OCI-LY1 (cell line): ENCODE data around the gene PHLPP1.
A peak's percentile ranks its signal among the peaks of the same experiment; 100 is the strongest.

Experiments used
- H2AFZ ChIP-seq: fragments of 200-600 bp; sonication (generic), shearing (Covaris generic); 2 replicates; pipeline ENCODE4 v1.6.0; 2014; ENCODE audit warnings: antibody characterized with exemption, mild to moderate bottlenecking, low read length
- H3F3A ChIP-seq: fragments of 200-600 bp; sonication (generic), shearing (Covaris generic); 2 replicates; pipeline ENCODE4 v1.6.0; 2014; ENCODE audit warnings: mild to moderate bottlenecking, antibody characterized with exemption, low read length, moderate library complexity; ENCODE audit not compliant: insufficient read depth
- H3K27ac ChIP-seq: fragments of 200-600 bp; sonication (generic); 2 replicates; pipeline ENCODE4 v1.5.1; 2014; ENCODE audit warnings: low read length, mixed run types, mild to moderate bottlenecking, low read depth; ENCODE audit not compliant: poor library complexity, severe bottlenecking
- H3K27me3 ChIP-seq: fragments of 200-600 bp; sonication (generic); 2 replicates; pipeline ENCODE4 v1.6.0; 2014; ENCODE audit warnings: antibody characterized with exemption, mild to moderate bottlenecking, low read length, moderate library complexity; ENCODE audit not compliant: insufficient read depth
- H3K36me3 ChIP-seq: fragments of 200-600 bp; sonication (generic); 2 replicates; pipeline ENCODE4 v1.6.1; 2014; ENCODE audit warnings: mild to moderate bottlenecking, antibody characterized with exemption, low read length, moderate library complexity, mixed read lengths; ENCODE audit not compliant: insufficient read depth
- H3K4me1 ChIP-seq: fragments of 200-600 bp; sonication (generic); 2 replicates; pipeline ENCODE4 v1.5.1; 2014; ENCODE audit warnings: mild to moderate bottlenecking, low read length, moderate library complexity; ENCODE audit not compliant: insufficient read depth, severe bottlenecking
- H3K4me2 ChIP-seq: fragments of 200-600 bp; sonication (generic), shearing (Covaris generic); 2 replicates; pipeline ENCODE4 v1.6.1; 2014; ENCODE audit warnings: low read length
- H3K4me3 ChIP-seq: fragments of 200-600 bp; sonication (generic); 2 replicates; pipeline ENCODE4 v1.5.1; 2014; ENCODE audit warnings: low read length, low read depth, mild to moderate bottlenecking, mixed read lengths; ENCODE audit not compliant: poor library complexity, severe bottlenecking
- H3K79me2 ChIP-seq: fragments of 200-600 bp; shearing (Covaris generic); 2 replicates; pipeline ENCODE4 v1.6.1; 2016; ENCODE audit warnings: mixed run types, low read length, mixed read lengths; ENCODE audit not compliant: insufficient read depth
- H3K9ac ChIP-seq: fragments of 200-600 bp; sonication (generic), shearing (Covaris generic); 2 replicates; pipeline ENCODE4 v1.6.1; 2014; ENCODE audit warnings: mild to moderate bottlenecking, low read length, mixed read lengths
- H3K9me2 ChIP-seq: fragments of 200-600 bp; sonication (generic), shearing (Covaris generic); 2 replicates; pipeline ENCODE4 v1.6.1; 2014; ENCODE audit warnings: low read depth, mild to moderate bottlenecking, low read length, mixed read lengths
- H3K9me3 ChIP-seq: fragments of 200-600 bp; shearing (Covaris generic); 2 replicates; pipeline ENCODE4 v1.6.1; 2014; ENCODE audit warnings: low read length, mixed read lengths
- H4K20me1 ChIP-seq: fragments of 200-600 bp; sonication (generic), shearing (Covaris generic); 2 replicates; pipeline ENCODE4 v1.6.0; 2016; ENCODE audit warnings: mild to moderate bottlenecking, low read length; ENCODE audit not compliant: insufficient read depth
- CTCF ChIP-seq: fragments of 200-600 bp; sonication (generic), shearing (Covaris generic); IDR thresholded peaks from 2 replicates; pipeline ENCODE4 v1.5.1; 2017; ENCODE audit warnings: mild to moderate bottlenecking, antibody characterized with exemption, low read length, moderate library complexity, mixed read lengths
- EZH2 ChIP-seq: fragments of 200-600 bp; sonication (generic), shearing (Covaris generic); IDR thresholded peaks from 2 replicates; pipeline ENCODE4 v1.8.0; 2017; ENCODE audit warnings: borderline replicate concordance, mixed run types, mild to moderate bottlenecking, antibody characterized with exemption, low read length, moderate library complexity, mixed read lengths

PHLPP1 gene

GRCh38 chr18:62990653-62991052 lies 275.3 kb downstream of the PHLPP1 start:
- TF ChIP-seq CTCF (no peak), EZH2 (no peak)
- Histone ChIP-seq H4K20me1 (no peaks in the 10 kb centered on the region), H3K9me2 (no peaks in the 10 kb centered on the region), H3K9me3 (no peaks in the 10 kb centered on the region), H3K79me2 (no peaks in the 10 kb centered on the region), H3K4me1 (no peaks in the 10 kb centered on the region), H3K27me3 (no peaks in the 10 kb centered on the region), H3K4me2 (no peak overlapping the region), H3K9ac (no peak overlapping the region), H3K4me3 (no peak overlapping the region), H3K36me3 (no peaks in the 10 kb centered on the region), H2AFZ (no peak overlapping the region), H3F3A (no peaks in the 10 kb centered on the region), H3K27ac (no peak overlapping the region)

GRCh38 chr18:62991389-62991788 lies 276.0 kb downstream of the PHLPP1 start:
- H3K36me3 ChIP-seq, result no peaks in the 10 kb centered on the region
- no peaks in the 10 kb centered on the region for H4K20me1 ChIP-seq
- H3K4me2 ChIP-seq, result no peak overlapping the region
- no peaks in the 10 kb centered on the region for H3K27me3 ChIP-seq
- H3K9me3 ChIP-seq, result no peaks in the 10 kb centered on the region
- TF ChIP-seq CTCF (no peak), EZH2 (no peak)
- H3K4me3 ChIP-seq, result no peak overlapping the region
- no peak overlapping the region for H3K9ac ChIP-seq
- no peaks in the 10 kb centered on the region for H3K79me2 ChIP-seq
- no peak overlapping the region for H3K27ac ChIP-seq
- no peaks in the 10 kb centered on the region for H3F3A ChIP-seq
- no peaks in the 10 kb centered on the region for H3K4me1 ChIP-seq
- no peak overlapping the region for H2AFZ ChIP-seq
- no peaks in the 10 kb centered on the region for H3K9me2 ChIP-seq

DNA sequence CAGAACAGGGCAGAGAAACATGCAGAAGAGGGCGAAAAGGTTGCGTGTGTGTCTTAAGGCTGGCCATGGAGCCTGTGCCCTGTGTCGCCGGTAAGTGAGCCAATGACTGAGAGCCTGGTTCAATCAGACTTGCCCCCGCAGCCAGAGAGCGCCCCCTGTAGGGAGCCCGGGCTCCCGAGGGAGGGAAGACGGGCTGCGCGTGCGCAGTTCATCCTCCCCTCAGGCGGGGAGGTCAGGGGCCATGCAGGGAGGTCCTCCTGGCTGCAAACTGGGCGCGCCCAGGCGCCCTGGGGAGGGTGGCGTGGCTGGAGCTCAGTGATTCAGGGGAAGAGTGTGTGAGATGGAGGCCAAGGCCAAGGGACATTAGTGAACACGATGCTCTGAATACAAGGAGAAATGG lies 276.6 kb downstream of the PHLPP1 start:
- Histone ChIP-seq H3K27me3 (no peaks in the 10 kb centered on the region), H3K4me2 (no peak overlapping the region), H3F3A (no peaks in the 10 kb centered on the region), H3K4me3 (no peak overlapping the region), H4K20me1 (no peaks in the 10 kb centered on the region), H3K36me3 (no peaks in the 10 kb centered on the region), H3K9me3 (no peaks in the 10 kb centered on the region), H3K27ac (no peak overlapping the region), H3K79me2 (no peaks in the 10 kb centered on the region), H2AFZ (no peak overlapping the region), H3K9me2 (no peaks in the 10 kb centered on the region), H3K4me1 (no peaks in the 10 kb centered on the region), H3K9ac (no peak overlapping the region)
- TF ChIP-seq EZH2, result no peak
- peak; percentile 32; the same call in 1 of the 2 replicates for TF ChIP-seq CTCF
